Measurements from ENCODE around the gene APOL4.
A peak's percentile ranks its signal among the peaks of the same experiment; 100 is the strongest.

APOL4 gene

DNA sequence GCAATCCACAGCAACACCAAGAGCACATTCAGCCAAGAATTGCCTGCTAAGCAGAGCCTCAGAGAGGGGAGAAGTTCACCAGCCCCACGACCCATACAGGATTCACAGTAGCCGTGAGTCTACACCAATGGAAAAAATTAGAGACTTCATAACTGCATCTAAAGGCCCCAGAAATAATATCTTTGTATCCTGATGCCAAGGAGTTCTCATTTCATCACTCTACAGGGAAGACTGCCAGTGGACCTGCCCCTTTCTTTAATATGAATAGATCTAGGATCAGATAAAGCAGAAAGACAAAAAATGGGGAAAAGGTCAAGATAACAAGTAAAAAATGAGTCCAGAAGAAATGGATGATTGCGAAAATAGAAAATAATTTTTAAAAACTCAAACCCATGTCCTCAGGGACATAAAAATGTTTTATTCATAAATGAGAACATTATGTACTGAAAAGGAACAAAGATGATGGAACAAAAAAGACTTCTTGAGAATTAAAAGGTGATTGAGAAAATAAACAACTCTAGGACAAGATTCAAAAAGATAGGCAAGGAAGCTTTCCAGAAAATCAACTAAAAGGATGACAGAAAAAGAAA, 50.5 kb downstream of the APOL4 start:
- no peak for DNase-seq

DNA sequence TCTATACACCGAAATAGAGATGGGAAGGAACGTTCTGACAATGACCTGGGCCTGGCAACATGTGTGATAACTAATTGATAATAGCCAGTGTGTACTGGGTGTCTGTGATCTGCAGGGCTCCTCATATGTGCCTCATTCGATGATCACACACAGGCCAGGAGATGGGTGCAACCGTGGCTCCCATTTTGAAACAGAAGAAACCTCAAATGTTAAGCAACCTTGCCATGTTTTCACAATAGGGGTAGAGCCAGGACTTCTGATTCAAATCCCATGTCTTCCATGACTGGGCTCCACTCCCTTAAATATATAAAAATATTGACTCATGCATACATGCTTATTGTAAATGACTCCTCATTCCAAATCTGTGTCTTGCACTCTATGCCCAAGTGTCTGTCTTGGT, 52.2 kb downstream of the APOL4 start:
- no peak for DNase-seq

DNA sequence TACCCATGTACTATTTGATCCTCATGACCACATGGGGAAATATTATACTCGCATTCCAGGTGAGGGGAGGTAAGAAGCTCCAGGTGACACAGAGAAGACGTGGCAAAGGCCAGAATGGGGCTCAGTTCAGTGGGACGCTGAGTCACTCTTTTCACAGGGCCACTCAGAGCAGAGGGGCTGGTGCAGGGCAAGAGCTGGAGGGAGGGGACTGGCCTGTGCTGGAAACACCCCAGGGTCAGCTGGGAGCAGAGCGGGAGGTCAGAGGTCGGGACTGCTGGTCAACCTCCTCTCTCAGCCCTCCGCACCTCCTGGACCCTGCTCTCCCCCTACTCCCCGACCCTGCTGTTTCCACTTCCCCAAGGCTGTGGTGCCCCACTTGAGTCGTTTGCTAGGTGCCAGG, 53.2 kb downstream of the APOL4 start:
- no peak for DNase-seq

DNA sequence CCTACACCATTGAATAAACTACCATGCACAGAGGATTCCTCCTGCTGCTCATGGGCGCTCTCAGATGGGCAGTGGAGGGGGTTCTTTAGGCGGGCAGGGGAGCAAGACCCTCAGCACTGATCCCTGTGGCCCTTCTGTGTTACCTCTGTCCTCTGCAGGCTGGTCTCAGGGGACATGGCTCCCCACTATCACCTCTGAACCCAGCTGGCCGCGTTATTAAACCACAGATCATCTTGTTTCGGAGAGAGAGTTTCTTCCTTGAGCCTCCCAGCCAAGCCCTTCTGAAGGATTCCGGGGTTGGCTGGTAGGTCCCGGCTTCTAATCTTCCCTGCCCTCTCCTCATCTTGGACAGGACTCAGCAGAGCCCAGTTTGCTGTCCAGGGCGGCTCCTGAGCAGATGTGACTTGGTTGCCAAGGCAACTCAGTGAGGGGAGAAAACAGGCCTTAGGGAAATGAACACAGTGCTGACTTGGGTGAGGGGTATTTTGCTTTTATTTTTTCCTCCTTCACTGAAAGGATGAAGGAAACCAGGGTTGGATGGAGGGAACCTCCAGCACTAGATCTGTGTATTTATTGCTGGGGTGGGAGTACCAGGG, 54.3 kb downstream of the APOL4 start:
- DNase-seq, result no peak

DNA sequence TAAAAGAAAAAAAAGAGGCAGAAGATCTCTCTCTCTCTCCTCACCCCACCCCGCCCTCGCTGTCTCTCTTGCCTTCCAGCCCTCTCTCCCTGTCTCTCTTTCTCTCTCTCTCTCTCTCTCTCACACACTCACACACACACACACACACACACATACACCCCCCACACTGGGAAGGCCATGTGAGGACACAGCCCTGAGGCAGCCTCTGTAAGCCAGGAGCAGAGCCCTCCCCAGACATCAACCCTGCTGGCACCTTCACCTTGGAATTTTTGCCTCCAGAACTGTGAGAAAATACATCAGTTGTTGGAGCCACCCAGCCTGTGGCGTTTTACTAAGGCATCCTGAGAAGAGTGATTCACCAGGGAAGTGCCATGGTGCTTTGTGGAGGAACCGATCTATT, 55.7 kb downstream of the APOL4 start:
- no peak for DNase-seq

DNA sequence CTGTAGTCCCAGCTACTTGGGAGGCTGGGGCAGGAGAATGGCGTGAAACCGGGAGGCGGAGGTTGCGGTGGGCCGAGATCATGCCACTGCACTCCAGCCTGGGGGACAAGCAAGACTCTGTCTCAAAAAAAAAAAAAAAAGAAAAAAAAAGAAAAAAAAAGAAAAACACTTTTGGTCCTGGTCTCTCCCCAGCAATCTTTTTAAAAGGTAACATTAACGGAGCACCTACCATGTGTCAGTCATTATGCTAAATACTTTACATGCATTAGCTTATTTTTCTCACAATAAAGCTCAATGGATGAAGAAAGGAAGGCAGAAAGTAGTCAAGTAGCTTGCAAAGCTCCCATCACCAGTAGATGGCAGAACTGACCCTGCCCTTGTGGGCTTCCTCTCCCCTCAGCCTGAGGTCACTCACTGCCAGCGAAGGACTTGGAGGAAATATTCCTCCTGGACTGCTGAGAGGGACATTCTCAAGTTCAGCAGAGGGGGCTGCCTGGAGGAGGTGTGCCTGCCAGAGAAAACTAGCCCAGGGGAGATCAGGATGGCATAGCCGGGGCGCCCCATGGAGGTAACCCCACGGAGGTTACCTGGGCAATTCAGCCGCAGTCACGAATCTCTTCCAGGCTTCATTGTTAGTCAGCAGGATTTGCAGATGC, 56.6 kb downstream of the APOL4 start:
- DNase-seq, result peak; percentile 51

DNA sequence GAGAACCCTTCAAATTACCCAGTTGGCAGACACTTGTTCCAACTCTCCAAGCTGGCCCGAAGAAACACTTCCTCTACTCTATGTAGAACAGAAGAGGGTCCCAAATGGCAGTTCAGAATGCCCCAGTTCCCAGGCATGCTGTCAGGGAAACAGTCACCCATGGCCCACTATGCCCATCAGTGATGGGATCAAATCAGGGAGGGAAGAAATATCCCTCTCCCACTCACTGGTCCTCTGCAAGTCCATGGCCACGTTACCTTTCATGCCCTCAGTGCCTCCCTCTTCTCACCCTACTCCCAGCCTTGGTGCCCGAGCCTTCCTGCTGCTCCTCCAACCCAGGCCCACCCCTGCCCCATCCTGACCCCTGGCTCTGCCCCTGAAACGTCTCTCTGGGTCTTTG, 57.7 kb downstream of the APOL4 start:
- no peak for DNase-seq

DNA sequence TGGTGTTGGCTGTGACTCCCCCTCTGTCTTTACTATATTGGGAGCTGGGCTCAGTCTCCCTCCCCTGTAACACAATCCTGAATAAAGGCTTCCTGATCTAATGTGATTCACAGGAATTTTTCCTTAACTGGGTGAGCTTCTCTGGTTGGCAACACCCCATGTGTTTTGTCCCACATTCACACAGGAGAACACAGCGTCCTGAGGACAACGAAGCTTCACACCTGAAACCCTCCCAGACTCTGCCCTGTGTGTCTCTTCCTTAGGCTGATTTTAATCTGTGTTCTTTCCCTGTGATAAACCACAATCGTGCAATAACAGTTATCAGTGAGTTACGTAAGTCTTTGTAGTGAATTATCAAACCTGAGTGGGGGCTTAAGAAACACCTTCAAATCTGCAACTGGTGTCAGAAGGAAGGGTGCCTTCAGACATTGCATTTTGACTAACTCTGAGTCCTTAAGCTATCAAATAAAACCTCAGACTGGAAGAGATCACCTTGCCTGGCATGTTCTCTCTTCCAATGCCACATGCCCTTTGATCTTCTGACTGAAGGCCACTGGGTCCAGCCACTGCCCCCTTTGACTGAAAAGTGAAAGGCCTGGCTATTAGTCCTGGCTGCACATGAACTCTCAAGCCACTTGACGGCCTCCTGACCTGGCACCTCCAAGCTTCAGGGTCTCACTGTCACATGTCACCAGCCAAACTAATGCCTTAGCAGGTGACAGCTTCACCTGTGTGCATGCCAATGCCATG, 58.4 kb downstream of the APOL4 start:
- no peak for DNase-seq

DNA sequence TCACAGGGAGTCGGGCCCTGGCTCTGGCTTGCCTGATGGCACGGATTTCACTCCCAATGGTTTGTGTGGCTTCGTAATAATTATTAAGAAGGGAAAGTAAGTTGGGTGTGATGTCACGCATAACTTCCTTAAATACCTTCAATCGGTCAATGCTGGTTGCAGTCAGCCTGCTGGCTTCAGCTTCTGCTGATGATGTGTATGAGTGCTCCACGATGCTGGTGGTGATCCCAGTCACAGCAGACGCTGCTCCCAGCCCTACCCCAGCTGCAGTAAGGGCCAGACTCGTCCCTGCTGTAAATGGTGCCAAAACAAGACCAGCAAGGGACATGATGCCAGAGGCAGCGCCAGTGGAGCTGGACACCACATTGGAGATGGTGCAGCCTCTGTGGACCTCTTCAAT, 60.1 kb downstream of the APOL4 start:
- no peak for DNase-seq

Data from RPMI8226 (cell line).